Nephron (organoid): ENCODE data around the gene PROK1.

Experiments
- H3K27ac Mint-ChIP-seq, 3 experiments: 2 replicates each; pipeline ENCODE4 v1.8.0; 2020; ENCODE audit warnings: mixed read lengths in 3 of 3, mild to moderate bottlenecking in 2 of 3, moderate library complexity in 1 of 3
- H3K27me3 Mint-ChIP-seq: 2 replicates; pipeline ENCODE4 v1.8.0; 2021; ENCODE audit warnings: low read depth, mild to moderate bottlenecking, moderate library complexity, mixed read lengths
- H3K36me3 Mint-ChIP-seq: 2 replicates; pipeline ENCODE4 v1.8.0; 2020; ENCODE audit warnings: low read depth, mixed read lengths
- H3K4me1 Mint-ChIP-seq: 2 replicates; pipeline ENCODE4 v1.8.0; 2020; ENCODE audit warnings: mixed read lengths
- H3K4me3 Mint-ChIP-seq, 3 experiments: 2 replicates each; pipeline ENCODE4 v1.8.0; 2020; ENCODE audit warnings: mild to moderate bottlenecking in 3 of 3, mixed read lengths in 3 of 3, moderate library complexity in 2 of 3
- H3K9me3 Mint-ChIP-seq: 2 replicates; pipeline ENCODE4 v1.8.0; 2020; ENCODE audit warnings: mixed read lengths
- CTCF ChIP-seq, 3 experiments: fragments of 200-600 bp; sonication (generic); IDR thresholded peaks; one replicate each; pipeline ENCODE4 v1.5.0; 2021; ENCODE audit warnings: antibody characterized with exemption in 3 of 3; ENCODE audit not compliant: unreplicated experiment in 3 of 3

PROK1 gene

GRCh38 chr1:110489406-110489805 is 38.5 kb downstream of the PROK1 start:
- Mint-ChIP-seq H3K9me3 (no peaks in the 10 kb centered on the region), H3K27ac (no peak overlapping the region), H3K4me1 (no peaks in the 10 kb centered on the region)

GRCh38 chr1:110489973-110490542 is 39.1 kb downstream of the PROK1 start:
- no peaks in the 10 kb centered on the region for H3K36me3 Mint-ChIP-seq
- no peak overlapping the region for H3K27ac Mint-ChIP-seq
- H3K4me1 Mint-ChIP-seq = no peaks in the 10 kb centered on the region
- no peaks in the 10 kb centered on the region for H3K9me3 Mint-ChIP-seq
- H3K4me3 Mint-ChIP-seq = no peak overlapping the region
- peaks cover 38% of the 10 kb centered on the region for H3K27me3 Mint-ChIP-seq
- TF ChIP-seq CTCF (IDR thresholded peaks at IDR 0.05; ENCODE audit: unreplicated experiment in 3 of 3) = no peak

More at GRCh38 chr1:110489406-110489805, 38.5 kb downstream of the PROK1 start:
- no peak overlapping the region for H3K4me3 Mint-ChIP-seq
- H3K27me3 Mint-ChIP-seq = peaks cover 38% of the 10 kb centered on the region
- no peak for TF ChIP-seq CTCF (IDR thresholded peaks at IDR 0.05; ENCODE audit: unreplicated experiment in 3 of 3)
- H3K36me3 Mint-ChIP-seq = no peaks in the 10 kb centered on the region

GRCh38 chr1:110490791-110491451 is 40.0 kb downstream of the PROK1 start:
- Mint-ChIP-seq H3K36me3 (no peaks in the 10 kb centered on the region), H3K27ac (no peak overlapping the region), H3K9me3 (no peaks in the 10 kb centered on the region)

GRCh38 chr1:110492573-110492972 is 41.6 kb downstream of the PROK1 start:
- no peak overlapping the region for H3K4me3 Mint-ChIP-seq
- no peak overlapping the region for H3K27ac Mint-ChIP-seq
- peaks cover 28% of the 10 kb centered on the region for H3K27me3 Mint-ChIP-seq
- H3K4me1 Mint-ChIP-seq = no peaks in the 10 kb centered on the region
- H3K9me3 Mint-ChIP-seq = no peaks in the 10 kb centered on the region
- no peak for TF ChIP-seq CTCF (IDR thresholded peaks at IDR 0.05; ENCODE audit: unreplicated experiment in 3 of 3)
- H3K36me3 Mint-ChIP-seq = no peaks in the 10 kb centered on the region

More at GRCh38 chr1:110490791-110491451, 40.0 kb downstream of the PROK1 start:
- Mint-ChIP-seq H3K4me1 (no peaks in the 10 kb centered on the region), H3K4me3 (no peak overlapping the region), H3K27me3 (peaks cover 34% of the 10 kb centered on the region)
- TF ChIP-seq CTCF (IDR thresholded peaks at IDR 0.05; ENCODE audit: unreplicated experiment in 3 of 3) = no peak

GRCh38 chr1:110493059-110493699 is 42.2 kb downstream of the PROK1 start:
- Mint-ChIP-seq H3K4me3 (no peak overlapping the region), H3K36me3 (no peaks in the 10 kb centered on the region), H3K4me1 (no peaks in the 10 kb centered on the region), H3K27me3 (peaks cover 25% of the 10 kb centered on the region), H3K9me3 (no peaks in the 10 kb centered on the region), H3K27ac (no peak overlapping the region)
- no peak for TF ChIP-seq CTCF (IDR thresholded peaks at IDR 0.05; ENCODE audit: unreplicated experiment in 3 of 3)
